H9 (cell line): ENCODE measurements around the gene KDM2B. TPM values are rescaled to one million over a fixed set of nuclear protein-coding genes. Genes with fewer than 3 reads are reported as not detected.

Experiments
- DNase-seq: peaks from one replicate; pipeline ENCODE4 v3.0.0-alpha.2; 2017
- H2AFZ ChIP-seq: one replicate; pipeline ENCODE4 v1.6.1; 2013; ENCODE audit warnings: mild to moderate bottlenecking, low read length, control low read depth, moderate library complexity
- H2AK5ac ChIP-seq: 2 replicates; pipeline ENCODE4 v1.6.1; 2013; ENCODE audit warnings: low read length, control low read depth, mixed read lengths; ENCODE audit not compliant: insufficient read length
- H2BK120ac ChIP-seq: one replicate; pipeline ENCODE4 v1.6.1; 2013; ENCODE audit warnings: low read depth, mild to moderate bottlenecking, low read length, control low read depth, inconsistent platforms; ENCODE audit not compliant: poor library complexity, severe bottlenecking
- H2BK12ac ChIP-seq: 2 replicates; pipeline ENCODE4 v1.6.1; 2013; ENCODE audit warnings: low read length, control low read depth, mixed read lengths, low read depth; ENCODE audit not compliant: insufficient read length
- H2BK15ac ChIP-seq: 2 replicates; pipeline ENCODE4 v1.6.1; 2013; ENCODE audit warnings: low read depth, low read length, control low read depth
- H2BK20ac ChIP-seq: one replicate; pipeline ENCODE4 v1.6.1; 2013; ENCODE audit warnings: low read depth, mild to moderate bottlenecking, low read length, control low read depth, inconsistent platforms; ENCODE audit not compliant: poor library complexity, severe bottlenecking
- H2BK5ac ChIP-seq: 2 replicates; pipeline ENCODE4 v1.6.1; 2013; ENCODE audit warnings: low read length, control low read depth, mixed read lengths; ENCODE audit not compliant: insufficient read length
- H3K14ac ChIP-seq: 2 replicates; pipeline ENCODE4 v1.6.1; 2013; ENCODE audit warnings: low read length, control low read depth; ENCODE audit not compliant: insufficient read depth
- H3K18ac ChIP-seq: 2 replicates; pipeline ENCODE4 v1.6.1; 2013; ENCODE audit warnings: low read depth, mild to moderate bottlenecking, mixed read lengths, low read length, control low read depth; ENCODE audit not compliant: insufficient read length
- H3K23ac ChIP-seq: 2 replicates; pipeline ENCODE4 v1.6.1; 2013; ENCODE audit warnings: low read length, control low read depth, mixed read lengths, low read depth; ENCODE audit not compliant: insufficient read length
- H3K23me2 ChIP-seq: 2 replicates; pipeline ENCODE4 v1.6.1; 2013; ENCODE audit warnings: low read depth, mild to moderate bottlenecking, mixed read lengths, low read length, control low read depth; ENCODE audit not compliant: insufficient read length, poor library complexity, severe bottlenecking
- H3K27ac ChIP-seq: 2 replicates; pipeline ENCODE4 v1.5.1; 2013; ENCODE audit warnings: low read length, control low read depth, mixed read lengths, low read depth; ENCODE audit not compliant: insufficient read length
- H3K27me3 ChIP-seq: 2 replicates; pipeline ENCODE4 v1.6.1; 2013; ENCODE audit warnings: low read length, control low read depth, inconsistent platforms; ENCODE audit not compliant: insufficient read depth
- H3K4ac ChIP-seq: 2 replicates; pipeline ENCODE4 v1.6.1; 2013; ENCODE audit warnings: low read depth, mild to moderate bottlenecking, control low read depth, inconsistent platforms, low read length, moderate library complexity
- H3K4me1 ChIP-seq: 2 replicates; pipeline ENCODE4 v1.6.1; 2013; ENCODE audit warnings: low read length, control low read depth, inconsistent platforms; ENCODE audit not compliant: insufficient read depth
- H3K4me2 ChIP-seq: 2 replicates; pipeline ENCODE4 v1.6.1; 2013; ENCODE audit warnings: low read length, control low read depth, mixed read lengths; ENCODE audit not compliant: insufficient read length, insufficient read depth
- H3K56ac ChIP-seq: 2 replicates; pipeline ENCODE4 v1.6.1; 2013; ENCODE audit warnings: low read depth, mild to moderate bottlenecking, mixed read lengths, low read length, control low read depth; ENCODE audit not compliant: insufficient read length
- H3K79me1 ChIP-seq: 2 replicates; pipeline ENCODE4 v1.6.1; 2013; ENCODE audit warnings: low read depth, mild to moderate bottlenecking, moderate library complexity, low read length, control low read depth, inconsistent platforms; ENCODE audit not compliant: insufficient read depth, poor library complexity, severe bottlenecking
- H3K79me2 ChIP-seq: 2 replicates; pipeline ENCODE4 v1.6.1; 2013; ENCODE audit warnings: low read length, control low read depth, inconsistent platforms; ENCODE audit not compliant: insufficient read depth
- H3K9ac ChIP-seq: 2 replicates; pipeline ENCODE4 v1.6.1; 2013; ENCODE audit warnings: low read length, control low read depth, mixed read lengths; ENCODE audit not compliant: insufficient read length; ENCODE audit errors: extremely low read depth
- H3K9me3 ChIP-seq: one replicate; pipeline ENCODE4 v1.6.1; 2013; ENCODE audit warnings: low read depth, low read length, inconsistent platforms; ENCODE audit not compliant: control insufficient read depth
- H3T11ph ChIP-seq: one replicate; pipeline ENCODE4 v1.6.1; 2013; ENCODE audit warnings: mild to moderate bottlenecking, low read length, control low read depth, inconsistent platforms
- H4K20me1 ChIP-seq: one replicate; pipeline ENCODE4 v1.6.1; 2013; ENCODE audit not compliant: control insufficient read depth, insufficient read length, insufficient read depth
- H4K5ac ChIP-seq: 2 replicates; pipeline ENCODE4 v1.6.1; 2013; ENCODE audit warnings: low read depth, mild to moderate bottlenecking, mixed read lengths, low read length, control low read depth; ENCODE audit not compliant: insufficient read length
- H4K8ac ChIP-seq: replicated peaks from 2 replicates; pipeline ENCODE4 v1.6.1; 2013; ENCODE audit warnings: low read length, control low read depth, mixed read lengths, low read depth; ENCODE audit not compliant: insufficient read length
- H4K91ac ChIP-seq: 2 replicates; pipeline ENCODE4 v1.6.1; 2013; ENCODE audit warnings: low read depth, mild to moderate bottlenecking, moderate library complexity, mixed read lengths, low read length, control low read depth; ENCODE audit not compliant: insufficient read length
- H3K27ac Mint-ChIP-seq, 3 experiments: 2 replicates in 2 of 3; 3 replicates in 1 of 3; pipeline ENCODE4 v1.8.0; 2020 to 2021; ENCODE audit warnings: mixed read lengths in 3 of 3, mild to moderate bottlenecking in 1 of 3, moderate library complexity in 1 of 3
- H3K27me3 Mint-ChIP-seq: 2 replicates; pipeline ENCODE4 v1.8.0; 2021; ENCODE audit warnings: low read depth, mild to moderate bottlenecking, moderate library complexity, mixed read lengths
- H3K36me3 Mint-ChIP-seq, 3 experiments: 2 replicates in 2 of 3; 3 replicates in 1 of 3; pipeline ENCODE4 v1.8.0; 2020 to 2021; ENCODE audit warnings: low read depth in 3 of 3, mixed read lengths in 3 of 3; ENCODE audit not compliant: insufficient read depth in 1 of 3
- H3K4me1 Mint-ChIP-seq, 2 experiments: 2 replicates each; pipeline ENCODE4 v1.8.0; 2020; ENCODE audit warnings: mixed read lengths in 2 of 2
- H3K4me3 Mint-ChIP-seq, 2 experiments: 2 replicates in 1 of 2; 3 replicates in 1 of 2; pipeline ENCODE4 v1.8.0; 2020 to 2021; ENCODE audit warnings: mild to moderate bottlenecking in 2 of 2, mixed read lengths in 2 of 2, moderate library complexity in 1 of 2
- H3K9me3 Mint-ChIP-seq, 2 experiments: 2 replicates in 1 of 2; 3 replicates in 1 of 2; pipeline ENCODE4 v1.8.0; 2020; ENCODE audit warnings: mild to moderate bottlenecking in 2 of 2, mixed read lengths in 2 of 2, moderate library complexity in 1 of 2
- WGBS: extraction: QIAGEN DNeasy Blood & Tissue Kit; methylation state at CpG from one replicate; pipeline ENCODE4 v1.1.7; 2013; ENCODE audit warnings: missing lambda C conversion rate, low lambda C conversion rate, mixed read lengths; ENCODE audit not compliant: insufficient read length; ENCODE audit errors: extremely low coverage; 5-methylcytosine and 5-hydroxymethylcytosine counted together
- total RNA-seq: library from RNA; stranded (reverse); gene quantifications from 2 replicates; pipeline ENCODE4 v1.2.1, GENCODE V29; 2021
- TF ChIP-seq, protein P1 (sequence below): fragments of 200-600 bp; sonication (generic); conservative IDR thresholded peaks from 3 replicates; pipeline ENCODE4 v1.8.0; 2021; ENCODE audit warnings: antibody characterized with exemption, mild to moderate bottlenecking

Gene KDM2B
- total RNA-seq, 1 experiment from 2014 or later, result 143 TPM

- Histone ChIP-seq H3K27ac (no peak overlapping the region), H3K18ac (no peak overlapping the region), H3K27me3 (no peaks in the 10 kb centered on the region), H3K23me2 (no peaks in the 10 kb centered on the region), H3K56ac (no peak overlapping the region), H2BK120ac (no peak overlapping the region), H4K91ac (no peak overlapping the region), H3K79me2 (no peaks in the 10 kb centered on the region; the same call in 1 of the 2 replicates), H3K9me3 (no peaks in the 10 kb centered on the region), H2BK5ac (no peak overlapping the region), H3K14ac (no peak overlapping the region), H2BK20ac (no peak overlapping the region), H2AFZ (no peak overlapping the region), H3K79me1 (peaks cover 13% of the 10 kb centered on the region), H2AK5ac (no peak overlapping the region), H4K5ac (no peak overlapping the region), H3T11ph (no peak overlapping the region), H3K4me1 (no peaks in the 10 kb centered on the region; the same call in 1 of the 2 replicates), H2BK12ac (no peak overlapping the region), H3K9ac (no peak overlapping the region), H4K8ac (no peak overlapping the region), H4K20me1 (peaks cover 3% of the 10 kb centered on the region), H3K4me2 (no peak overlapping the region), H3K4ac (no peak overlapping the region), H2BK15ac (no peak overlapping the region), H3K23ac (no peak overlapping the region)
- TF ChIP-seq, protein P1, sequence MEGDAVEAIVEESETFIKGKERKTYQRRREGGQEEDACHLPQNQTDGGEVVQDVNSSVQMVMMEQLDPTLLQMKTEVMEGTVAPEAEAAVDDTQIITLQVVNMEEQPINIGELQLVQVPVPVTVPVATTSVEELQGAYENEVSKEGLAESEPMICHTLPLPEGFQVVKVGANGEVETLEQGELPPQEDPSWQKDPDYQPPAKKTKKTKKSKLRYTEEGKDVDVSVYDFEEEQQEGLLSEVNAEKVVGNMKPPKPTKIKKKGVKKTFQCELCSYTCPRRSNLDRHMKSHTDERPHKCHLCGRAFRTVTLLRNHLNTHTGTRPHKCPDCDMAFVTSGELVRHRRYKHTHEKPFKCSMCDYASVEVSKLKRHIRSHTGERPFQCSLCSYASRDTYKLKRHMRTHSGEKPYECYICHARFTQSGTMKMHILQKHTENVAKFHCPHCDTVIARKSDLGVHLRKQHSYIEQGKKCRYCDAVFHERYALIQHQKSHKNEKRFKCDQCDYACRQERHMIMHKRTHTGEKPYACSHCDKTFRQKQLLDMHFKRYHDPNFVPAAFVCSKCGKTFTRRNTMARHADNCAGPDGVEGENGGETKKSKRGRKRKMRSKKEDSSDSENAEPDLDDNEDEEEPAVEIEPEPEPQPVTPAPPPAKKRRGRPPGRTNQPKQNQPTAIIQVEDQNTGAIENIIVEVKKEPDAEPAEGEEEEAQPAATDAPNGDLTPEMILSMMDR, result no peak
- no peaks in the 10 kb centered on the region for H3K27me3 Mint-ChIP-seq
- no CpG with 5 or more reads among the region's 7 CpGs for WGBS
- no peak for DNase-seq
- H3K27ac Mint-ChIP-seq, result peak overlapping the region in 1 of 3 experiments; percentile 89; a peak in 2 of 7 replicates
- H3K4me3 Mint-ChIP-seq, result no peak overlapping the region
- peaks cover 12 to 29% of the 10 kb centered on the region in 2 experiments for H3K4me1 Mint-ChIP-seq
- no peaks in the 10 kb centered on the region for H3K9me3 Mint-ChIP-seq
- H3K36me3 Mint-ChIP-seq, result peaks cover 32 to 72% (median 45%) of the 10 kb centered on the region in 3 experiments; a peak in 6 of 7 replicates
These were observed 15.7 kb downstream of the KDM2B start for GRCh38 chr12:121565076-121565475.
